Motor neuron (in vitro differentiated cells): Measurements from ENCODE around the gene SCD5. TPM values are rescaled to one million over a fixed set of nuclear protein-coding genes. Genes with fewer than 3 reads are reported as not detected.

ENCODE experiments used
- ATAC-seq, 8 experiments: fragments of 200-7000 bp; cut with Tn5 transposase; replicated peaks in 6 of 8; 2 replicates each; pipeline ENCODE4 v1.8.0; 2021; ENCODE audit warnings: mild to moderate bottlenecking in 8 of 8, moderate library complexity in 8 of 8
- H3K27ac ChIP-seq, 2 donors: fragments of 250-450 bp; sonication (Bioruptor Pico); 2 replicates each; pipeline ENCODE4 v1.9.0; 2021; ENCODE audit warnings: antibody characterized with exemption in 2 of 2, mild to moderate bottlenecking in 2 of 2, moderate library complexity in 1 of 2
- H3K4me1 ChIP-seq, 2 donors: fragments of 250-450 bp; sonication (Bioruptor Pico); replicated peaks in 1 of 2; 2 replicates each; pipeline ENCODE4 v1.6.1; 2021; ENCODE audit warnings: antibody characterized with exemption in 2 of 2, mild to moderate bottlenecking in 2 of 2, moderate library complexity in 1 of 2
- H3K4me3 ChIP-seq, 5 donors: fragments of 250-450 bp; sonication (Bioruptor Pico); 2 replicates each; pipeline ENCODE4 v1.9.0; 2021; ENCODE audit warnings: antibody characterized with exemption in 5 of 5, mild to moderate bottlenecking in 5 of 5, moderate library complexity in 4 of 5
- WGBS, 10 experiments: fragments of 450-650 bp; shearing (Covaris generic); methylation state at CpG; one replicate each; pipeline ENCODE4 v1.0.0; 2022; 5-methylcytosine and 5-hydroxymethylcytosine counted together
- in situ Hi-C, 9 experiments: fragments of 400-800 bp; cut with MboI; loops; one replicate each; pipeline ENCODE4 v1.15.0; 2021; ENCODE audit warnings: low sequenced_read_pairs in 9 of 9, low pct_unique_long_range_greater_than_20kb in 2 of 9; ENCODE audit not compliant: unreplicated experiment in 9 of 9
- total RNA-seq, 8 experiments: library from RNA; unstranded; fragments of 300-600 nt; gene quantifications; 2 replicates each; pipeline versions ENCODE4 v1.2.3 to v1.2.4, GENCODE V29; 2022

The SCD5 gene
- total RNA-seq, 8 experiments from 2014 or later: 1.4 to 127 (median 53.0) TPM

DNA sequence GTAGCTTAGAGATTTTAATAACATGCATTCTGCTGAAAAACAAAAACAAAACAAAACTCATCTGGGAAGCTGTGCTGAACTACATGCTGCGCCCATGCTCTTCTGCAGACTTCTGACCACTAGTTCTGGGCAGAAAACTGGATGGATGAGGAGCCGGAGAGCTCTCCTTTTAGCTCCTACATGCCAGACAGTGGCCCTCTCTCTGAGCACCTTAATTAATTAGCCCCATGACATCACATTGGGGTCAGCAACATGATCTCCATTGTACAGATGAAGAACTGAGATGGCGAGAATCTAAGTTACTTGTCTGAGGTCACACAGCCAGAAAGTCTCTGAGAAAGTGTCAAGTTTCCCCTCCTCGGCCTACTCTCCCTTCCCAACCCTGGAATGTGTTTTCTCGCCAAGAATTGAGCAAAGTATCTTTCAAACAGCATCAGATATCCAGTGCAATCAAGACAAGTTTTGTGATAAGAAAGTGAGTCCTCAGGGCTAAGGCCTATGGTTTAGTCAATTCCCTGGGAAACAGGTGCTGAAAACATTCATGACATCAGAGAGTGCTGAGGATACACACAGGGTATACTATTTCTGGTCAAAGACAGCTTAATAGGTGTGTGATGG, 21.6 kb downstream of the SCD5 start:
- peak in 2 of 8 experiments; percentile 48 to 68 for ATAC-seq
- 20 to 100% (median 85%) methylated on average over 1 to 5 of the region's 5 CpGs; no CpG with 5 or more reads in 2 of the 10 experiments for WGBS, 10 experiments
- H3K4me3 ChIP-seq: no peak overlapping the region
- in situ Hi-C loops: no loop called here
- H3K27ac ChIP-seq: no peak overlapping the region
- H3K4me1 ChIP-seq: peaks cover 5% of the 10 kb centered on the region in 2 donors

GRCh38 chr4:82775243-82775642, 23.4 kb downstream of the SCD5 start:
- 64 to 96% (median 78%) methylated on average over 2 to 5 of the region's 5 CpGs; no CpG with 5 or more reads in 4 of the 10 experiments for WGBS, 10 experiments
- H3K4me3 ChIP-seq: no peak overlapping the region
- in situ Hi-C loops: no loop called here
- no peak for ATAC-seq
- no peak overlapping the region for H3K27ac ChIP-seq
- no peaks in the 10 kb centered on the region for H3K4me1 ChIP-seq

GRCh38 chr4:82774711-82775171, 23.9 kb downstream of the SCD5 start:
- Histone ChIP-seq H3K4me3 (no peak overlapping the region), H3K27ac (no peak overlapping the region), H3K4me1 (no peaks in the 10 kb centered on the region)
- no peak for ATAC-seq
- in situ Hi-C loops: no loop called here
- 0 to 93% (median 65%) methylated on average over 1 to 2 of the region's 3 CpGs; no CpG with 5 or more reads in 2 of the 10 experiments for WGBS, 10 experiments

DNA sequence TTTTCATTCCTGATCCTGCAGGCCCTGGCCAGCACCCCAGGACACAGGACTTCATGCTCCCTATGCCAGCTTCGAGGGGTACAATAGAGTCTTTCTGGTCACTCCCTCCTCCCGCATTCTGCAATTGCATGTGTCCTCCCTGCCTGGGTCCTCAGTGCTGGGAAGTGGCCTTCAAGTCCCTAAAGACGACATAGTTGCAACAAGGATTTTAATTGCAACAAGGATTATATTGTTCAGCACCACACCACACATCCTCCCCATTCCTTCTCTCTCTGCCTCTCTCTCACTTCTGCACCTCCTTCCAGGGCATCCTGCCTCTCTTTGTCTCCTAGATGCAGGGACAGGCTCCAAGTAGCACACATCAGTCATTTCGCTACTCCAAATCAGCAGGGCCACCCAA, 25.5 kb downstream of the SCD5 start:
- 40 to 83% (median 73%) methylated on average over 1 to 4 of the region's 4 CpGs; no CpG with 5 or more reads in 5 of the 10 experiments for WGBS, 10 experiments
- Histone ChIP-seq H3K4me3 (no peak overlapping the region), H3K27ac (no peak overlapping the region), H3K4me1 (no peaks in the 10 kb centered on the region)
- in situ Hi-C loops: no loop called here
- no peak for ATAC-seq

GRCh38 chr4:82770607-82771006, 28.0 kb downstream of the SCD5 start:
- Histone ChIP-seq H3K27ac (no peak overlapping the region), H3K4me1 (no peaks in the 10 kb centered on the region), H3K4me3 (no peak overlapping the region)
- 0 to 100% (median 49%) methylated on average over 1 to 3 of the region's 3 CpGs; no CpG with 5 or more reads in 2 of the 10 experiments for WGBS, 10 experiments
- in situ Hi-C loops: no loop called here
- no peak for ATAC-seq

DNA sequence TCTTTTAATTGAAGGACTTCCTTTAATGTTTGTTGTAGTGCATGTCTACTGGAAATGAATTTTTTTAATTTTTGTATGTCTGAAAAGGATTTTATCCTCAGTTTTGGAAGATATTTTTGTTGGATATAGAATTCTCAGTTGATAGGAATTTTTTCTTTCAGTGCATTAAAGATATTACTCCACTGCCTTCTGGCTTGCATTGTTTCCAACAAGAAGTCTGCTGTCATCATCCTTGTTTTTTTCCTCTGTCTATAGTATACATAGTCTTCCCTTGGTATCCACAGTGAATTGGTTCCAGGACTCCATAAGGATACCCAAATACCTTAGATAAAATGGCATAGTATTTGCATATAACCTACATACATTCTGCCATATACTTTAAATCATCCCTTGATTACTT, 33.5 kb downstream of the SCD5 start:
- H3K4me1 ChIP-seq: peaks cover 10 to 11% of the 10 kb centered on the region in 2 donors
- no peak overlapping the region for H3K27ac ChIP-seq
- ATAC-seq: no peak
- in situ Hi-C loops: no loop called here
- no peak overlapping the region for H3K4me3 ChIP-seq

DNA sequence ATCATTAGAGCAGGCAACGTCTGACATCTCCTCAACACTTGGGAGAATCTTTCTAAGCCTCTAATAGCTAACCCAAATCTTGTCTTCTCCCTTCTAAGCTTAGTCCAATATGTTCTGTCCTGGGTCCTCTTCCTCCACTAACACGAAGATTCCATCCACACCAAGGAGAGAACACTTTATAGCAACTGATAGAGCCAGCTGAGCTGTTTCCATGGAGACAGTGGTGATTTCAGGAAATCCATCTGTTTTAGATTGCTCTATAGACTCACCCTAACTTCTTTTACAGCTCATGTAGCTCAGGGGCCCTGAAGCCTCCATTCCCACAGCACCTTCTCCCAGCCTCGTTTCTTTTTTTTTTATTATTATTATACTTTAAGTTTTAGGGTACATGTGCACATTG, 37.4 kb downstream of the SCD5 start:
- peaks cover 10 to 11% of the 10 kb centered on the region in 2 donors for H3K4me1 ChIP-seq
- in situ Hi-C loops: no loop called here
- 0 to 50% (median 20%) methylated on average over 1 to 3 of the region's 3 CpGs; no CpG with 5 or more reads in 4 of the 10 experiments for WGBS, 10 experiments
- no peak overlapping the region for H3K4me3 ChIP-seq
- H3K27ac ChIP-seq: no peak overlapping the region
- ATAC-seq: peak in 5 of 8 experiments; percentile 56 to 79 (median 60)

DNA sequence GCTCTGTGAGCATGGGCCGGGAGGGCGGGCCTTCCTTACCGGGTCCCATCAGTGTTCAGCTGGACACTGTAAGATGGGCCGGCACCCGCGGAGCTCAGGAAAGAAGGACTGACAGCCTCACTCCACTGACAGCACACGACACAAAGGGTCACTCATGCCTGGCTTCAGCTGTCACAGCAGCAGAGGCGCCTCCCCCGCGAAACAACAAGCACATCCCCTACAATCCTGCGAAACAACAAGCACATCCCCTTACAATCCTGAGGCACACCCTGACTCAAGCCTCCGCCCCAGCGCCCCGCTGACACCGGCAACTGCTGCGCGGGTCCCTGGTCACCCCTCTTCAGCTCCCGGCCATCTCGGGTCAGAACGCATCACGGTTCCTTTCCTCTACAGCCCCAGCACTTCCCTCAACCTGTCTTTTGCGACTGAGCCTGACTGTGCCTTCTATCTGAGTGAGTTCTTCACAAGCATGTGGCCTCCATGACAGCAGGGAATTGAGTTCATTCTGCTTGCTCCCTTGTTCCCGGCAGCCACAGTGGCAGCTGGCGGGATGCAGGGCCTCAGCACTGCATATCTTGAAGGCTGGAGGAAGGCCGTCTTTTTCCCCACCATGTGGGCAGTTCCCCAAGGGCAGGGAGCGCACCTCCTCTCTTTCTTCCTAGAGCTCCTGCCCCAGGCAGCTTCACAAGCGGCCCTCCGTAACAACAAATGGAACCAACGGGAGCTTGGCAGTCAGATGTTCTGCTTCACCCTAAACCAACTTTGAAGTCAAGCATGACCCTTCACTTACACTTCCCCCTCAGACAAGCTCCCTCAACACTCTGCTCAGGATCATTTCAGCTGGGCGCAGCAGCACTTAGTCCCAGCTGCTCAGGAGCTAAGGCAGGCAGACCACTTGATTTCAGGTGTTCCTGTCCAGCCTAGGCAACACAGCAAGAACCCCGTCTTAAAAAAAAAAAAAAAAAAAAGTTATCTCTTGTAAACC, 39.6 kb downstream of the SCD5 start:
- peaks cover 16 to 19% of the 10 kb centered on the region in 2 donors for H3K4me1 ChIP-seq
- ATAC-seq: no peak
- WGBS, 10 experiments: 20 to 100% (median 79%) methylated on average over 1 to 18 of the region's 31 CpGs; no CpG with 5 or more reads in 1 of the 10 experiments
- no peak overlapping the region for H3K4me3 ChIP-seq
- no peak overlapping the region for H3K27ac ChIP-seq
- in situ Hi-C loops: no loop called here

DNA sequence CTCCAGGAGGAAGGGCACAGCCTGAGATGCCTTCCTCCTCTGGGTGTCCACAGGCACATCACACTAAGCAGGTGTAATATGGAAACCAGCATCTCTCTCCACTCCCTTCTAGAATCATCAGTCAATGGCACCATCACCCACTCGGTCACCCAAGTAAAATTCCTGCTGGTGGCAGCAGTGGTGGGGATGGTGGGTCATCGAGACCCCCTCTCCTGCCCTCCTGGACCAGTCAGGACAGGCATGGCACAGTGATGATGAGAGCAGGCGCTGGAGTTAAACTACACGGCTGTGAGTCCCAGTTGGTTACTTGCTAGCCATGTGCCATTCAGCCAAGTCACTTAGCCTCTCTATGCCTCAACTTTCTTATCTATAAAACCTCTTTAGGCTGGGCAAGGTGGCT, 42.5 kb downstream of the SCD5 start:
- in situ Hi-C loops: no loop called here
- WGBS, 10 experiments: 60 to 80% (median 67%) methylated on average over 1 to 4 of the region's 4 CpGs; no CpG with 5 or more reads in 7 of the 10 experiments
- no peak overlapping the region for H3K27ac ChIP-seq
- H3K4me3 ChIP-seq: no peak overlapping the region
- no peak for ATAC-seq
- H3K4me1 ChIP-seq: peaks cover 28 to 30% of the 10 kb centered on the region in 2 donors

GRCh38 chr4:82755650-82756049, 42.9 kb downstream of the SCD5 start:
- no peak overlapping the region for H3K4me3 ChIP-seq
- 60 to 100% (median 96%) methylated on average over 1 to 2 of the region's 2 CpGs; no CpG with 5 or more reads in 2 of the 10 experiments for WGBS, 10 experiments
- no peak overlapping the region for H3K27ac ChIP-seq
- H3K4me1 ChIP-seq: peaks cover 25 to 27% of the 10 kb centered on the region in 2 donors
- no peak for ATAC-seq
- in situ Hi-C loops: no loop called here

GRCh38 chr4:82754513-82755165, 44.0 kb downstream of the SCD5 start:
- no peak overlapping the region for H3K27ac ChIP-seq
- no peak overlapping the region for H3K4me3 ChIP-seq
- no peak for ATAC-seq
- in situ Hi-C loops: no loop called here
- WGBS, 10 experiments: 44 to 100% (median 81%) methylated on average over 1 to 3 of the region's 6 CpGs; no CpG with 5 or more reads in 2 of the 10 experiments
- peaks cover 25 to 27% of the 10 kb centered on the region in 2 donors for H3K4me1 ChIP-seq

- WGBS, 10 experiments: 4 to 75% (median 60%) methylated on average over 2 to 7 of the region's 8 CpGs
- H3K4me3 ChIP-seq: no peak overlapping the region
- ATAC-seq: peak in 2 of 8 experiments; percentile 53 to 56
- H3K27ac ChIP-seq: no peak overlapping the region
- in situ Hi-C loops: no loop called here
- peaks cover 27 to 28% of the 10 kb centered on the region in 2 donors for H3K4me1 ChIP-seq
Observed at GRCh38 chr4:82753725-82754410, 44.7 kb downstream of the SCD5 start.
